GM12892 (cell line): Measurements from ENCODE around the gene IFNLR1.

ENCODE experiments used
- POLR2A ChIP-seq: IDR thresholded peaks from 2 replicates; pipeline ENCODE4 v1.6.1; 2011; ENCODE audit warnings: low read depth, low read length, control low read depth
- TAF1 ChIP-seq: IDR thresholded peaks from 2 replicates; pipeline ENCODE4 v1.6.1; 2011; ENCODE audit warnings: low read depth, mild to moderate bottlenecking, control low read depth, low read length, borderline replicate concordance

GRCh38 chr1:24172598-24172997 is 14.5 kb downstream of the IFNLR1 start:
- no peak for TF ChIP-seq POLR2A
- no peak for TF ChIP-seq TAF1
